ENCODE measurements around the gene GALNT17.
A peak's percentile ranks its signal among the peaks of the same experiment; 100 is the strongest.

The GALNT17 gene

DNA sequence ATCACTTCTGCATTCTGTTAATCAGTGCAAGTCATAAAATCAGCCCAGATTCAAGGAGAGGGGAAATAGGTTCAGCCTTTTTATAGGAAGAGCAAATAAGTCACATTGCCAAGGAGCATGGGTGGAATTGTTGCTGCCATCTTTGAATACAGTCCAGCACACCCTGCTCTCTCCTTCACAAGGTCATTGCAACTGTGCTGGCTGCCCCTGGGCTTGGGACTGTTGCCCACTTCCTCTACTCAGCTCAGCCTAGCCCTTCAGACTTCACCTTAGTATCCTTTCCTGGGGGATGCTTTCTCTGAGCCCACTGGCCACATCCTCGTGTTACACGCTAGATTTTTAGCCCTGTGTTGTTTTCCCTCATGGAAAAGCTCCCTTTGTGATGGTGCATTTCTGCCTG lies 527.7 kb downstream of the GALNT17 start:
- Histone ChIP-seq H4K91ac (ENCODE audit: low read depth, low read length) (no peak overlapping the region), H3K4me3 (ENCODE audit: low read depth, low read length) (no peak overlapping the region), H3K36me3 (ENCODE audit: control insufficient read depth in 1 of 2, insufficient read depth in 2 of 2, low read length in 2 of 2) (no peaks in the 10 kb centered on the region), H3K9ac (ENCODE audit: low read length) (no peak overlapping the region), H3K27me3 (ENCODE audit: insufficient read depth, low read length) (no peaks in the 10 kb centered on the region), H2BK5ac (ENCODE audit: low read depth, low read length, poor library complexity) (no peak overlapping the region), H3K79me1 (ENCODE audit: low read length) (no peaks in the 10 kb centered on the region), H2AK5ac (ENCODE audit: low read length) (no peak overlapping the region), H3K79me2 (ENCODE audit: control insufficient read depth, insufficient read depth, low read length, poor library complexity) (no peaks in the 10 kb centered on the region), H3K14ac (ENCODE audit: low read length) (no peak overlapping the region), H3K4me2 (ENCODE audit: low read length) (no peak overlapping the region), H3K23ac (ENCODE audit: low read length) (no peak overlapping the region), H3K18ac (ENCODE audit: low read length) (no peak overlapping the region), H2AFZ (ENCODE audit: insufficient read depth, low read length, poor library complexity) (no peak overlapping the region), H3K9me3 (ENCODE audit: insufficient read depth, low read depth, low read length) (peaks cover 3% of the 10 kb centered on the region), H2BK12ac (ENCODE audit: low read length) (no peak overlapping the region), H3K4me1 (ENCODE audit: control insufficient read depth in 1 of 2, insufficient read depth in 2 of 2, low read length in 2 of 2) (no peaks in the 10 kb centered on the region), H2BK120ac (ENCODE audit: insufficient read depth, low read length, poor library complexity) (no peak overlapping the region), H4K12ac (ENCODE audit: low read depth, low read length) (no peak overlapping the region), H3K4ac (ENCODE audit: low read depth, low read length) (no peak overlapping the region), H3K27ac (ENCODE audit: low read depth, low read length) (no peak overlapping the region), H4K8ac (ENCODE audit: low read depth, low read length) (no peak overlapping the region)
- DNase-seq, result no peak
- no CpG with 5 or more reads among the region's 2 CpGs for WGBS (ENCODE audit: extremely low coverage, insufficient coverage, insufficient read length)

- H2AK5ac ChIP-seq (ENCODE audit: low read length), result no peak overlapping the region
- H3K9ac ChIP-seq (ENCODE audit: low read length), result no peak overlapping the region
- no peak for DNase-seq
- H3K9me3 ChIP-seq (ENCODE audit: insufficient read depth, low read depth, low read length), result peaks cover 4% of the 10 kb centered on the region
- peak overlapping the region; percentile 4 for H3K4me3 ChIP-seq (ENCODE audit: low read depth, low read length)
- no peaks in the 10 kb centered on the region for H3K36me3 ChIP-seq (ENCODE audit: control insufficient read depth in 1 of 2, insufficient read depth in 2 of 2, low read length in 2 of 2)
- no peak overlapping the region for H2BK5ac ChIP-seq (ENCODE audit: low read depth, low read length, poor library complexity)
- no peak overlapping the region for H3K23ac ChIP-seq (ENCODE audit: low read length)
- no peak overlapping the region for H4K12ac ChIP-seq (ENCODE audit: low read depth, low read length)
- no peak overlapping the region for H2BK120ac ChIP-seq (ENCODE audit: insufficient read depth, low read length, poor library complexity)
- WGBS (ENCODE audit: extremely low coverage, insufficient coverage, insufficient read length), result no CpG with 5 or more reads among the region's 1 CpG
- H3K4ac ChIP-seq (ENCODE audit: low read depth, low read length), result no peak overlapping the region
- no peak overlapping the region for H2AFZ ChIP-seq (ENCODE audit: insufficient read depth, low read length, poor library complexity)
- no peak overlapping the region for H2BK12ac ChIP-seq (ENCODE audit: low read length)
- H4K8ac ChIP-seq (ENCODE audit: low read depth, low read length), result no peak overlapping the region
- H3K18ac ChIP-seq (ENCODE audit: low read length), result no peak overlapping the region
- no peaks in the 10 kb centered on the region for H3K27me3 ChIP-seq (ENCODE audit: insufficient read depth, low read length)
- no peaks in the 10 kb centered on the region for H3K79me2 ChIP-seq (ENCODE audit: control insufficient read depth, insufficient read depth, low read length, poor library complexity)
- H4K91ac ChIP-seq (ENCODE audit: low read depth, low read length), result no peak overlapping the region
- H3K14ac ChIP-seq (ENCODE audit: low read length), result no peak overlapping the region
- H3K4me2 ChIP-seq (ENCODE audit: low read length), result no peak overlapping the region
- H3K79me1 ChIP-seq (ENCODE audit: low read length), result no peaks in the 10 kb centered on the region
- no peak overlapping the region for H3K27ac ChIP-seq (ENCODE audit: low read depth, low read length)
- no peaks in the 10 kb centered on the region for H3K4me1 ChIP-seq (ENCODE audit: control insufficient read depth in 1 of 2, insufficient read depth in 2 of 2, low read length in 2 of 2)
Measured at GRCh38 chr7:71661671-71662224, 529.8 kb downstream of the GALNT17 start.

DNA sequence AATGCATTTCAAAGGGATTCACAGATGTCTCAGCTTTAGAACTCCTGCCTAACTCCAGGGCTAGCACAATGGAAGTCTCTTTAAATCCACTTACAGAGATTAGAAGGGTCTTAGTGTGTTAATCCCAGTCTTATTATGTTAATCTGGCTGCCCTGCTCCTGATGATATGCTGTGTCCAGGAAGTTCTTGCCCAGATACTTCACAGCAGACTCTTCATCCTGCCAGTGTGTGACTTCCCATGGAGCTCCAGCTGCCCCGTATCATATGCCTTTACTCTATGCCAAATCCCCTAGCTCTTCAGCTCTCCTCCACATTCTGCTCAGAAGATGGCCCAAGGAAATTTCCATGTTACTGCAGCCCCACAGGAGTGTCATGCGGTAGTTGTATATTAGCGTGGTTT lies 533.8 kb downstream of the GALNT17 start:
- no peaks in the 10 kb centered on the region for H3K79me2 ChIP-seq (ENCODE audit: control insufficient read depth, insufficient read depth, low read length, poor library complexity)
- H2BK120ac ChIP-seq (ENCODE audit: insufficient read depth, low read length, poor library complexity), result no peak overlapping the region
- no CpG with 5 or more reads among the region's 3 CpGs for WGBS (ENCODE audit: extremely low coverage, insufficient coverage, insufficient read length)
- no peak overlapping the region for H4K8ac ChIP-seq (ENCODE audit: low read depth, low read length)
- DNase-seq, result no peak
- H2AK5ac ChIP-seq (ENCODE audit: low read length), result no peak overlapping the region
- no peak overlapping the region for H4K12ac ChIP-seq (ENCODE audit: low read depth, low read length)
- H3K36me3 ChIP-seq (ENCODE audit: control insufficient read depth in 1 of 2, insufficient read depth in 2 of 2, low read length in 2 of 2), result no peaks in the 10 kb centered on the region
- H3K4me2 ChIP-seq (ENCODE audit: low read length), result no peak overlapping the region
- no peak overlapping the region for H2BK12ac ChIP-seq (ENCODE audit: low read length)
- no peak overlapping the region for H4K91ac ChIP-seq (ENCODE audit: low read depth, low read length)
- H3K9me3 ChIP-seq (ENCODE audit: insufficient read depth, low read depth, low read length), result peaks cover 4% of the 10 kb centered on the region
- H3K4me3 ChIP-seq (ENCODE audit: low read depth, low read length), result no peak overlapping the region
- H3K18ac ChIP-seq (ENCODE audit: low read length), result no peak overlapping the region
- H3K14ac ChIP-seq (ENCODE audit: low read length), result no peak overlapping the region
- no peaks in the 10 kb centered on the region for H3K79me1 ChIP-seq (ENCODE audit: low read length)
- H3K4me1 ChIP-seq (ENCODE audit: control insufficient read depth in 1 of 2, insufficient read depth in 2 of 2, low read length in 2 of 2), result no peaks in the 10 kb centered on the region
- H2BK5ac ChIP-seq (ENCODE audit: low read depth, low read length, poor library complexity), result no peak overlapping the region
- H2AFZ ChIP-seq (ENCODE audit: insufficient read depth, low read length, poor library complexity), result no peak overlapping the region
- H3K27me3 ChIP-seq (ENCODE audit: insufficient read depth, low read length), result no peaks in the 10 kb centered on the region
- no peak overlapping the region for H3K23ac ChIP-seq (ENCODE audit: low read length)
- H3K27ac ChIP-seq (ENCODE audit: low read depth, low read length), result no peak overlapping the region
- no peak overlapping the region for H3K9ac ChIP-seq (ENCODE audit: low read length)
- no peak overlapping the region for H3K4ac ChIP-seq (ENCODE audit: low read depth, low read length)

DNA sequence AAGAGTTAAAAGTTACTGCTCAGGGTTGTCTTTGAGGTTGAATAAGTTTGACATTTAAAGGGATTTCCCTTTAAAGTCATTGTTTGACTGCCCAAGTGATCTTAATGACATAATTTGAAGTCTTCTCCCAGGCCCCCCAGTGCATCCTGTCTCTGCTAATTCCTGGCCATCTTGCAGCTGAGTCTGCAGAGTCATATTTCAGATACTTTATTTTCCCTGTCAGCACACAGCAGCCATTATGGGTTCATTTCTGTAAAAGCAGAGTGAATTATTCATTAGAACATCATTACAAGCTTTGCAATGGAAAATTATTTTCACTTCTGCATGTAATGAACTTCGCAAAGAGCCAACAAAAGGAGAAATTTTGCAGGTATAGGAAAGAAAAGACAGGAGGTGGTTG lies 536.6 kb downstream of the GALNT17 start:
- no peaks in the 10 kb centered on the region for H3K79me2 ChIP-seq (ENCODE audit: control insufficient read depth, insufficient read depth, low read length, poor library complexity)
- H3K36me3 ChIP-seq (ENCODE audit: control insufficient read depth in 1 of 2, insufficient read depth in 2 of 2, low read length in 2 of 2), result no peaks in the 10 kb centered on the region
- no peak for DNase-seq
- H2AK5ac ChIP-seq (ENCODE audit: low read length), result no peak overlapping the region
- no peak overlapping the region for H3K4me3 ChIP-seq (ENCODE audit: low read depth, low read length)
- H3K14ac ChIP-seq (ENCODE audit: low read length), result no peak overlapping the region
- H4K91ac ChIP-seq (ENCODE audit: low read depth, low read length), result no peak overlapping the region
- H3K4me1 ChIP-seq (ENCODE audit: control insufficient read depth in 1 of 2, insufficient read depth in 2 of 2, low read length in 2 of 2), result no peaks in the 10 kb centered on the region
- H3K79me1 ChIP-seq (ENCODE audit: low read length), result no peaks in the 10 kb centered on the region
- H4K12ac ChIP-seq (ENCODE audit: low read depth, low read length), result no peak overlapping the region
- no peak overlapping the region for H3K18ac ChIP-seq (ENCODE audit: low read length)
- no peak overlapping the region for H3K23ac ChIP-seq (ENCODE audit: low read length)
- H3K9ac ChIP-seq (ENCODE audit: low read length), result no peak overlapping the region
- H3K27me3 ChIP-seq (ENCODE audit: insufficient read depth, low read length), result no peaks in the 10 kb centered on the region
- no peak overlapping the region for H4K8ac ChIP-seq (ENCODE audit: low read depth, low read length)
- no peak overlapping the region for H3K4ac ChIP-seq (ENCODE audit: low read depth, low read length)
- no peak overlapping the region for H2BK120ac ChIP-seq (ENCODE audit: insufficient read depth, low read length, poor library complexity)
- H3K9me3 ChIP-seq (ENCODE audit: insufficient read depth, low read depth, low read length), result peaks cover 2% of the 10 kb centered on the region
- H3K4me2 ChIP-seq (ENCODE audit: low read length), result no peak overlapping the region
- no CpG with 5 or more reads among the region's 1 CpG for WGBS (ENCODE audit: extremely low coverage, insufficient coverage, insufficient read length)
- no peak overlapping the region for H3K27ac ChIP-seq (ENCODE audit: low read depth, low read length)
- H2BK5ac ChIP-seq (ENCODE audit: low read depth, low read length, poor library complexity), result no peak overlapping the region
- no peak overlapping the region for H2BK12ac ChIP-seq (ENCODE audit: low read length)
- H2AFZ ChIP-seq (ENCODE audit: insufficient read depth, low read length, poor library complexity), result no peak overlapping the region
